HEK293T (cell line): ENCODE results near the gene OR4D10.

ENCODE experiments used
- ARNT ChIP-seq: fragments of 450-650 bp; IDR thresholded peaks from 2 replicates; pipeline ENCODE4 v1.6.1; 2017; ENCODE audit warnings: mild to moderate bottlenecking
- FOXA1 ChIP-seq: fragments of 450-650 bp; IDR thresholded peaks from 2 replicates; pipeline ENCODE4 v1.6.1; 2016; ENCODE audit warnings: mild to moderate bottlenecking
- FOXK2 ChIP-seq: fragments of 450-650 bp; IDR thresholded peaks from 2 replicates; pipeline ENCODE4 v1.6.1; 2016; ENCODE audit warnings: mild to moderate bottlenecking
- FOXM1 ChIP-seq: fragments of 450-650 bp; IDR thresholded peaks from 2 replicates; pipeline ENCODE4 v1.6.1; 2017; ENCODE audit warnings: mild to moderate bottlenecking, borderline replicate concordance
- NFRKB ChIP-seq: fragments of 450-650 bp; IDR thresholded peaks from 2 replicates; pipeline ENCODE4 v1.6.1; 2016; ENCODE audit warnings: mild to moderate bottlenecking, moderate library complexity
- PKNOX1 ChIP-seq: fragments of 450-650 bp; IDR thresholded peaks from 2 replicates; pipeline ENCODE4 v1.6.1; 2016
- SP1 ChIP-seq: fragments of 450-650 bp; IDR thresholded peaks from 2 replicates; pipeline ENCODE4 v1.6.1; 2017
- SUZ12 ChIP-seq: fragments of 450-650 bp; IDR thresholded peaks from 2 replicates; pipeline ENCODE4 v1.6.1; 2016; ENCODE audit warnings: mild to moderate bottlenecking
- TARDBP ChIP-seq: fragments of 450-650 bp; IDR thresholded peaks from 2 replicates; pipeline ENCODE4 v1.6.1; 2016

DNA sequence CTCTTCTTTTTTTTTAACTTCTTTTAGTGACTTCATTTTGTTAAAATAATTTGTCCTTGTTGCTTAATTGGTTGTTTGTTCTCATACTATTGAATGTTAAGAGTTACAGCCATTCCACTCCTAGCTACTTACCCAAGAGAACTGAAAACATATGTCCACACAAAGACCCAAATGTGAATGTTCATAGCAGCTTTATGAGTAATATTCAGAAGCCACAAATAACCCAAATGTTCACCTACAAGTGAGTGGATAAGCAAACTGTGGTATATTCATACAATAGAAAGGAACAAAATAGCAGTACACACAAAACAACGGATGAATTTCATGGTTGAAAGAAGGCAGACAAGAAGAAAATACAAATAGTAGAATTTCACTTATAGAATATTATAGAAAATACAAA is 28.8 kb downstream of the OR4D10 start:
- TF ChIP-seq SUZ12 (no peak), FOXM1 (no peak), FOXK2 (no peak), TARDBP (no peak), SP1 (no peak), ARNT (no peak), PKNOX1 (no peak), FOXA1 (no peak), NFRKB (no peak)
